Measurements from ENCODE around the gene GAN. TPM values are rescaled to one million over a fixed set of nuclear protein-coding genes. Genes with fewer than 3 reads are reported as not detected.

GAN gene
- total RNA-seq, 2 experiments from 2014 or later: 11.5 to 12.3 TPM

DNA sequence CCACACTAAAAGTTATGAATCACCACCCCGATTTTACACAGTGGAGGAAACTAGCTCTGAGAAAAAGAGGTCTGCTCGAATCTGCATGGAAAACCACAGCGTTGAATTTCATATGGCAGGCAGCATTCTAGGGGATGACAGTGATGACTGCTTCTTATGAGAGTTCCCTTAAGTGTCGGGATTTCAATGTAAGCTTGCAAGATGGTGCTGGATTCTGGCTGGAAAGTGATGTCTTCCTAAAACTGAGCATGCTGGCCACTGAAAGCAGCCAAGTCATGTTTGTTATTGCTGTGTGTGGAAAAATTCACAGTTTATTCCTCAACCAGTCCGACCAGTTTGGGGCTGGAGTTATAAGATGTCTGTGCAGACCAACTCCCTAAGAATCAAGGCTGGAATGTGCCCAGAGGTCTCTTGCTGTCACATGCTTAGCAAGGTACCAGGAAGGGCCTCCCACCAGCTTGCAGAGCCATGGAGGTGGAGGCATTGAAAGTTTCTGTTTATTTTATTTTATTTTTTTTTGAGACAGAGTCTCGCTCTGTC, 37.2 kb upstream of the GAN start:
- intact Hi-C loops (cut with micrococcal nuclease): no loop called here
- no peaks in the 10 kb centered on the region for H3K4me1 Mint-ChIP-seq (ENCODE audit: low read depth)
- H3K36me3 Mint-ChIP-seq (ENCODE audit: low read depth): no peaks in the 10 kb centered on the region
- ATAC-seq (no peak), DNase-seq (no peak)
- TF ChIP-seq, protein P1, sequence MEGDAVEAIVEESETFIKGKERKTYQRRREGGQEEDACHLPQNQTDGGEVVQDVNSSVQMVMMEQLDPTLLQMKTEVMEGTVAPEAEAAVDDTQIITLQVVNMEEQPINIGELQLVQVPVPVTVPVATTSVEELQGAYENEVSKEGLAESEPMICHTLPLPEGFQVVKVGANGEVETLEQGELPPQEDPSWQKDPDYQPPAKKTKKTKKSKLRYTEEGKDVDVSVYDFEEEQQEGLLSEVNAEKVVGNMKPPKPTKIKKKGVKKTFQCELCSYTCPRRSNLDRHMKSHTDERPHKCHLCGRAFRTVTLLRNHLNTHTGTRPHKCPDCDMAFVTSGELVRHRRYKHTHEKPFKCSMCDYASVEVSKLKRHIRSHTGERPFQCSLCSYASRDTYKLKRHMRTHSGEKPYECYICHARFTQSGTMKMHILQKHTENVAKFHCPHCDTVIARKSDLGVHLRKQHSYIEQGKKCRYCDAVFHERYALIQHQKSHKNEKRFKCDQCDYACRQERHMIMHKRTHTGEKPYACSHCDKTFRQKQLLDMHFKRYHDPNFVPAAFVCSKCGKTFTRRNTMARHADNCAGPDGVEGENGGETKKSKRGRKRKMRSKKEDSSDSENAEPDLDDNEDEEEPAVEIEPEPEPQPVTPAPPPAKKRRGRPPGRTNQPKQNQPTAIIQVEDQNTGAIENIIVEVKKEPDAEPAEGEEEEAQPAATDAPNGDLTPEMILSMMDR (IDR thresholded peaks at IDR 0.05): no peak
- no peak overlapping the region for H3K4me3 Mint-ChIP-seq
- no peaks in the 10 kb centered on the region for H3K9me3 Mint-ChIP-seq
- no peaks in the 10 kb centered on the region for H3K27me3 Mint-ChIP-seq
- no peak overlapping the region for H3K27ac Mint-ChIP-seq
- CTCF ChIA-PET: interaction anchor here (0.6 to 2.1 kb wide), 3 partner anchors 13 to 42 kb away, joined by 3 to 8 read pairs (median 3); no protein-coding TSS in a partner anchor
- POLR2A ChIA-PET: interaction anchor here (0.6 kb wide), 1 partner anchor 17 kb away, joined by 3 read pairs; no protein-coding TSS in a partner anchor

DNA sequence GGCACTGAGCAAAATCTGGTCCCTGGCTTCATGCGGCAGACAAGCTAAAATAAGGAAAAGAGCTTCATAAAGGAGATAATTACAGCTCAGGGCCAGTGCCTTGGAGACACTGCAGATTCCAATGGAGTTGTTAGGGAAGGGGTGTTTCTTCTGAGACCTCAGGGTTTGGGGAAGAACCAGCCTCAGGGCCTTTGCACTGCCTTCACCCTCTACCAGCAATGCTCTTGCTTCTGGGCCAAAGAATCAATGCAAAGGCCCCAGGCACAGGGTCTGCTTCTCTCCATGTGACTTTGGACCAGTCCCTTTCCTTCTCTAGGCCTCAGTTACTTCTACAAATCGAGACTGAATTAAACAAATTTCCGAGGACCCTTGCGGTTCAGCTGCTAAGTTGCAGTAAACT, 36.2 kb upstream of the GAN start:
- Mint-ChIP-seq H3K4me3 (no peak overlapping the region), H3K4me1 (ENCODE audit: low read depth) (no peaks in the 10 kb centered on the region), H3K36me3 (ENCODE audit: low read depth) (no peaks in the 10 kb centered on the region), H3K9me3 (no peaks in the 10 kb centered on the region), H3K27me3 (no peaks in the 10 kb centered on the region), H3K27ac (no peak overlapping the region)
- TF ChIP-seq, protein P1 (IDR thresholded peaks at IDR 0.05): no peak
- no peak for DNase-seq
- CTCF ChIA-PET: interaction anchor here (1.6 kb wide), 1 partner anchor 41 kb away, joined by 3 read pairs; no protein-coding TSS in a partner anchor
- intact Hi-C loops (cut with micrococcal nuclease): no loop called here
- POLR2A ChIA-PET: no interaction called here
- no peak for ATAC-seq

DNA sequence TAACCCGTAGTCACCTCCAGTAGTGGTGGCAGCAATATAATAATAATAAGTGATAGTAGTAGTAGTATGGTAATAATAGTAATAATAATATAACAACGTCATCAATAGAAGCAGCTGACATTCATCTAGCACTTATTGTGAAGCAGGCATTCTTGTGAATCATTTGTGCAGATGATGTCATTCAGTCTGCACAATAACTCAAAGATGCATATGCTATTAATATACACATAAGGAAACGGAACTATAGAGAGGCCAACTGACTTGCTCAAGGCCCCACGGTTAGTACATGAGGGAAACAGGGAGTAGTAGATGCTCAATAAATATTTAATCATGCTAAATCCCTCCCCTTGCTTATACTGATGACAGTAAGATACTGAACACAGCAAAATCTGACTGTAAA, 35.4 kb upstream of the GAN start:
- intact Hi-C loops (cut with micrococcal nuclease): no loop called here
- Mint-ChIP-seq H3K4me1 (ENCODE audit: low read depth) (no peaks in the 10 kb centered on the region), H3K9me3 (no peaks in the 10 kb centered on the region), H3K36me3 (ENCODE audit: low read depth) (no peaks in the 10 kb centered on the region), H3K4me3 (no peak overlapping the region), H3K27me3 (no peaks in the 10 kb centered on the region), H3K27ac (no peak overlapping the region)
- DNase-seq (no peak), ATAC-seq (no peak)
- TF ChIP-seq, protein P1 (IDR thresholded peaks at IDR 0.05): no peak
- CTCF ChIA-PET: interaction anchor here (1.6 kb wide), 1 partner anchor 40 kb away, joined by 3 read pairs; no protein-coding TSS in a partner anchor
- POLR2A ChIA-PET: no interaction called here

DNA sequence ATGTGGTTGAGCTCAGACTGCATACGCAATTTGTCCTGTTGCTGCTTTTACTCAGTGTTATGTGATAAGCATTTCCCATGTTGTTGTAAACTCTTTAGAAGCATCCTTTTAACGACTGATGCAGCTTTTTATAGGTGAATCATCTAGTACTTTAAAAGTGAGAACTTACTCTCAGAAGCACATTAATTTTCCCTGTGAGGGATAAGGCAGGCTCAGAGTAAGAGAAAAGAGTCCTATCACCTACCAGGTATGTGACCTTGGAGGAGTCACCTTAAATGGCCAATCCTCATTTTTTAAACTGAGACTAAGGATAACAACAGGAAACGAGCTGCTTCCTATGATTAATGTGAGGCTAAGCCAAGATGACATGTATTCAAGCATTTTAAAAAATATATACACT, 34.4 kb upstream of the GAN start:
- no peak overlapping the region for H3K27ac Mint-ChIP-seq
- TF ChIP-seq, protein P1 (IDR thresholded peaks at IDR 0.05): no peak
- H3K4me1 Mint-ChIP-seq (ENCODE audit: low read depth): no peaks in the 10 kb centered on the region
- no peaks in the 10 kb centered on the region for H3K9me3 Mint-ChIP-seq
- intact Hi-C loops (cut with micrococcal nuclease): no loop called here
- ATAC-seq (no peak), DNase-seq (no peak)
- ChIA-PET CTCF (interaction anchor here (1.2 kb wide), 1 partner anchor 19 kb away, joined by 5 read pairs; no protein-coding TSS in a partner anchor), POLR2A (no interaction called here)
- no peak overlapping the region for H3K4me3 Mint-ChIP-seq
- H3K36me3 Mint-ChIP-seq (ENCODE audit: low read depth): no peaks in the 10 kb centered on the region
- H3K27me3 Mint-ChIP-seq: no peaks in the 10 kb centered on the region

DNA sequence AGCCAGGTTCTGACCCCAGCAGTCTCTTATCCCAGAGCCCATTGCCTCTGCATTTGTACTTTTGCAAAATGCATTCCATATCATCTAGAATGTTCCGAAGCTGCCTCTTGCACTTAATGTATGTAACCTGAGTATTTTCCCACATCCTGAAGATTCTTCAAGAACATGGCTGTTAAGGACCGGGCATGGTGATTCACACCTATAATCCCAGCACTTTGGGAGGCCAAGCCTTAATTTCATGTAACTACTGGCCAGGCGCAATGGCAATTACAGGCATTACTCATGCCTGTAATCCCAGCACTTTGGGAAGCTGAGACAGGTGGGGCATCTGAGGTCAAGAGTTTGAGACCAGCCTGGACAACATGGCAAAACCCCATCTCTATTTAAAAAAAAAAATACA, 31.7 kb upstream of the GAN start:
- CTCF ChIA-PET: no interaction called here
- POLR2A ChIA-PET: no interaction called here
- ATAC-seq (no peak), DNase-seq (no peak)
- Mint-ChIP-seq H3K9me3 (no peaks in the 10 kb centered on the region), H3K4me3 (no peak overlapping the region), H3K27ac (no peak overlapping the region), H3K4me1 (ENCODE audit: low read depth) (no peaks in the 10 kb centered on the region), H3K36me3 (ENCODE audit: low read depth) (no peaks in the 10 kb centered on the region), H3K27me3 (peaks cover 2% of the 10 kb centered on the region)
- intact Hi-C loops (cut with micrococcal nuclease): no loop called here
- TF ChIP-seq, protein P1 (IDR thresholded peaks at IDR 0.05): no peak
